Measurements from ENCODE around the gene NRG2. TPM values are rescaled to one million over a fixed set of nuclear protein-coding genes. Genes with fewer than 3 reads are reported as not detected.

The NRG2 gene
- total and polyA plus RNA-seq, 7 experiments from 2014 or later: 0.05 to 0.22 (median 0.12) TPM; not detected in 3

DNA sequence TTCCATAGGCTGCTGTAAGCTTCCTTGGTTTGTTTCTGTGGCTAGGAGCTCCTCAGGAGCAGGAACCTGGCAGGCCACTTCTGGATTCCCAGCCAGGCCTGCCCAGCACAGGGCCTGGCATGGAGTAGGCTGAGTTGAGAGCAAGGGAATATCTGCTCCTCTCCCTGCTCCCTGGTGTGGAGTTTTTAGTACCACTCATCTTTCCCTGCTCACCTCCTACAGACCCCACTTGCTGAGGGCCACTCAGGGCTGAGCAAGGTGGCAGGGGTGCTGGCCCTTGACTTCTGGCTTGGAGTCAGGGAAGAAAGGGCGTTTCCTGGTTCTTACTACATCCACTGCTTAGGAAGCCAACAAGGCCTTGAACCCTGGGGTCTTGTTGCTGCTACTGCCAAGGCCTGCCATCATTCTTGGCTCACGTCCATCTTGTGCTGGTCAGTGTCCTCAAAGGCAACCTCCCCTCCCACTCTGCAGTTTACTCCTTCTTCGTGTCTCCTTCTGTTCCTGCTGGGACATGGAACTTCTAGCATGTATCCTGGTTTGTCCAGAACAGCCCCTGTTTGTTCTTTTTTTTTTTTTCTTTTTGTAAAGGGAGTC is 192.6 kb downstream of the NRG2 start:
- ATAC-seq: no peak
- POLR2A ChIA-PET: interaction anchor here (0.6 to 2.1 kb wide), 5 partner anchors 12 to 1360 kb away, joined by 3 to 7 read pairs (median 3); no protein-coding TSS in a partner anchor
- Mint-ChIP-seq H3K4me3 (peak overlapping the region in 4 of 10 donors; percentile 21 to 78 (median 73)), H3K27me3 (peaks cover 0 to 40% (median 0%) of the 10 kb centered on the region in 5 donors), H3K9me3 (no peaks in the 10 kb centered on the region), H3K4me1 (peaks cover 5 to 18% (median 17%) of the 10 kb centered on the region in 7 donors), H3K36me3 (no peaks in the 10 kb centered on the region), H3K27ac (peak overlapping the region in 4 of 9 donors; percentile 73 to 81 (median 78))
- no peak for DNase-seq
- H3K9me3 ChIP-seq (ENCODE audit: control insufficient read depth in 2 of 3, low read length in 3 of 3): no peaks in the 10 kb centered on the region
- no peak overlapping the region for H3K4me3 ChIP-seq (ENCODE audit: low read length)
- H3K27me3 ChIP-seq (ENCODE audit: control insufficient read depth in 2 of 2, insufficient read depth in 2 of 2, low read length in 2 of 2): no peaks in the 10 kb centered on the region
- CTCF ChIA-PET: interaction anchor here (1.4 kb wide), 2 partner anchors 9 to 63 kb away, joined by 3 to 5 read pairs; no protein-coding TSS in a partner anchor
- H3K36me3 ChIP-seq (ENCODE audit: control insufficient read depth in 2 of 3, insufficient read depth in 3 of 3, low read length in 3 of 3): no peaks in the 10 kb centered on the region
- H3K27ac ChIP-seq (ENCODE audit: low read depth, low read length): no peak overlapping the region
- peaks cover 0 to 5% of the 10 kb centered on the region in 2 donors for H3K4me1 ChIP-seq (ENCODE audit: control insufficient read depth in 2 of 2, insufficient read depth in 2 of 2, low read length in 2 of 2)
- intact Hi-C loops (cut with micrococcal nuclease): no loop called here

DNA sequence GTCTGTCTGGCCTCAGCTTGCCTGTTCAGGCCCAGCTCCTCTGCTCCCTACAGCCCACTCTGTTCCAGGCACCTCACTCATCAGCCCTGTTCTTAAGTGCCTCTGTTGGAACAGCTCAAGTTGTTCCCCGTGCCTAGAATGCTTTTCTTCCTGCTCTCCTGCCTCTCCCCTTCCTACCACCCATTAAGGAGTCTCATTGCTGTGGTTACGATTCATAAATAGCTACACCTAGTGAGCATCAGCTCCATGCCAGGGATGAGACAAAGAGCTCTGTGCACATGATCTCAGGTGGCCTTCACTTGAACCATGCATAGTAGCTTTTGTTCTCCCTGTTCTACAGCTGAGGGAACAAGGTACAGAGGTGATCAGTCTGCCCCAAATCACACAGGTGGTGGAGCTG is 193.2 kb downstream of the NRG2 start:
- ATAC-seq (no peak), DNase-seq (no peak)
- POLR2A ChIA-PET: interaction anchor here (0.6 to 2.1 kb wide), 5 partner anchors 12 to 551 kb away, joined by 3 to 7 read pairs (median 3); no protein-coding TSS in a partner anchor
- H3K9me3 ChIP-seq (ENCODE audit: control insufficient read depth in 2 of 3, low read length in 3 of 3): no peaks in the 10 kb centered on the region
- H3K27me3 ChIP-seq (ENCODE audit: control insufficient read depth in 2 of 2, insufficient read depth in 2 of 2, low read length in 2 of 2): no peaks in the 10 kb centered on the region
- H3K36me3 ChIP-seq (ENCODE audit: control insufficient read depth in 2 of 3, insufficient read depth in 3 of 3, low read length in 3 of 3): no peaks in the 10 kb centered on the region
- peaks cover 0 to 5% of the 10 kb centered on the region in 2 donors for H3K4me1 ChIP-seq (ENCODE audit: control insufficient read depth in 2 of 2, insufficient read depth in 2 of 2, low read length in 2 of 2)
- CTCF ChIA-PET: interaction anchor here (0.6 to 1.4 kb wide), 2 partner anchors 9 to 266 kb away, joined by 3 to 5 read pairs; no protein-coding TSS in a partner anchor
- no peak overlapping the region for H3K4me3 ChIP-seq (ENCODE audit: low read length)
- no peak overlapping the region for H3K27ac ChIP-seq (ENCODE audit: low read depth, low read length)
- Mint-ChIP-seq H3K4me3 (peak overlapping the region; percentile 12 to 84 (median 76)), H3K9me3 (no peaks in the 10 kb centered on the region), H3K4me1 (peaks cover 5 to 18% (median 17%) of the 10 kb centered on the region in 7 donors), H3K27ac (peak overlapping the region in 7 of 9 donors; percentile 68 to 86 (median 78)), H3K36me3 (no peaks in the 10 kb centered on the region), H3K27me3 (peaks cover 0 to 46% (median 4%) of the 10 kb centered on the region in 5 donors)
- intact Hi-C loops (cut with micrococcal nuclease): loop anchor here (2.0 to 10.0 kb wide), 6 partner anchors 115 to 555 kb away; partner anchors contain the start of gene MATR3 (in 1 of the 2)

DNA sequence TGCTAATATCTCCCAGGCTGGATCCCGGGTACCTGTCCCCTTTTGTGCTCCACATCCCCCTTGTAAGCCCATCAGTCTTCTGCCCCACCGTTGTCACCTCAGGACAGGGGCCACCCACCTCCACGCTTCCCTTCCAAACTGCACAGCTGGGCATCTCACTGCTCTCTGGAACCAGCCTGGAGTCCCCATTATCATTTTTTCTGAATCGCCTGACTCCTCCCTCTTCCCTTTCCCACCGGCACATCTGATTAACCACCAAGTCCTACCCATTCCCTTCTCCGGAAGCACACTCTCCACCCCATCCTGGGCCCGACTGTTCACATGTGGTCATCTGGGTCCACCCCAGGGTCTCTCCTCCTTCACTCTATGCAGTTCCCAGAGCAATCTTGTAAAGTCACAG is 193.6 kb downstream of the NRG2 start:
- Histone ChIP-seq H3K36me3 (ENCODE audit: control insufficient read depth in 2 of 3, insufficient read depth in 3 of 3, low read length in 3 of 3) (no peaks in the 10 kb centered on the region), H3K27ac (ENCODE audit: low read depth, low read length) (no peak overlapping the region), H3K27me3 (ENCODE audit: control insufficient read depth in 2 of 2, insufficient read depth in 2 of 2, low read length in 2 of 2) (no peaks in the 10 kb centered on the region), H3K4me1 (ENCODE audit: control insufficient read depth in 2 of 2, insufficient read depth in 2 of 2, low read length in 2 of 2) (peaks cover 0 to 5% of the 10 kb centered on the region in 2 donors), H3K9me3 (ENCODE audit: control insufficient read depth in 2 of 3, low read length in 3 of 3) (no peaks in the 10 kb centered on the region), H3K4me3 (ENCODE audit: low read length) (no peak overlapping the region)
- ChIA-PET POLR2A (interaction anchor here (0.6 to 2.1 kb wide), 4 partner anchors 13 to 551 kb away, joined by 3 to 7 read pairs (median 4); no protein-coding TSS in a partner anchor), CTCF (interaction anchor here (0.6 to 1.4 kb wide), 2 partner anchors 10 to 267 kb away, joined by 3 to 5 read pairs; no protein-coding TSS in a partner anchor)
- no peak for ATAC-seq
- no peaks in the 10 kb centered on the region for H3K36me3 Mint-ChIP-seq
- H3K9me3 Mint-ChIP-seq: no peaks in the 10 kb centered on the region
- H3K27ac Mint-ChIP-seq: peak overlapping the region in 8 of 9 donors; percentile 68 to 86 (median 77)
- peaks cover 6 to 20% (median 17%) of the 10 kb centered on the region in 7 donors for H3K4me1 Mint-ChIP-seq
- peaks cover 2 to 50% (median 6%) of the 10 kb centered on the region in 5 donors for H3K27me3 Mint-ChIP-seq
- intact Hi-C loops (cut with micrococcal nuclease): loop anchor here (2.0 to 10.0 kb wide), 6 partner anchors 115 to 555 kb away; partner anchors contain the start of gene MATR3 (in 1 of the 2)
- no peak for DNase-seq
- peak overlapping the region; percentile 12 to 84 (median 76) for H3K4me3 Mint-ChIP-seq

DNA sequence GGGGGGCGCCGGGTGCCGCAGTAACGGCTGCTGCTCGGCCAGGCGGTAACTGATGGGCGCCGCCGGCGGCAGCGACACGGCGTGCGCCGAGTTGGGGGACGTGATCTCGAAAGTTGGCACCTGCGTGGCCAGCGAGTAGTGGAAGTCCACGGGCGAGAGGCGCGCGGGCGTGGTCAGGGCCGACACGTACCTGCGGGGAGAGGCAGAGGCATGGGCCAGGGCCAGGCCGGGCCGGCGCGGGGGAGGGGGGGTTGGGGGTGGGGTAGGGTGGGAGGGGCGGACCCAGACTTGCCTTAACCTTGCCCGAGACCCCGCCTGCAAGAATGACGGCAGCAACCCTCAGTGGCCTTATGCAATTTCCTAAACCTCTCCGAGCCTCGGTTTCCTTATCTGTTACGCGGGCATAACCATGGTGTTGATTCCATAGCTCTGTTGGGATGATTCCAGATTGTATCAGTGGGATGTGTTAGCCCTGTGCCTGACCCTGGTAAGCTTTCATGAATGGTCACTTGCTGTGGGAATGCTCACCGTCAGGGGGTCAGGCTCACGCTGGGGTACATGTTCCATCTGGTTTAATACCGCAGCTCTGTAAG is 194.5 kb downstream of the NRG2 start:
- ChIA-PET POLR2A (interaction anchor here (0.7 to 2.1 kb wide), 2 partner anchors 259 to 266 kb away, joined by 3 to 7 read pairs; no protein-coding TSS in a partner anchor), CTCF (interaction anchor here (0.9 kb wide), 1 partner anchor 61 kb away, joined by 4 read pairs; no protein-coding TSS in a partner anchor)
- Mint-ChIP-seq H3K4me3 (peak overlapping the region; percentile 50 to 84 (median 76)), H3K27me3 (peaks cover 6 to 55% (median 10%) of the 10 kb centered on the region in 5 donors), H3K9me3 (no peaks in the 10 kb centered on the region), H3K4me1 (peaks cover 8 to 21% (median 17%) of the 10 kb centered on the region in 7 donors), H3K27ac (peak overlapping the region in 8 of 9 donors; percentile 68 to 81 (median 76)), H3K36me3 (no peaks in the 10 kb centered on the region)
- DNase-seq (peak in 2 of 9 donors; percentile 36 to 39), ATAC-seq (peak; percentile 33)
- peak overlapping the region; percentile 78 for H3K27ac ChIP-seq (ENCODE audit: low read depth, low read length)
- peak overlapping the region; percentile 65 for H3K4me3 ChIP-seq (ENCODE audit: low read length)
- no peaks in the 10 kb centered on the region for H3K27me3 ChIP-seq (ENCODE audit: control insufficient read depth in 2 of 2, insufficient read depth in 2 of 2, low read length in 2 of 2)
- intact Hi-C loops (cut with micrococcal nuclease): loop anchor here (1.0 to 10.0 kb wide), 9 partner anchors 16 to 554 kb away; partner anchors contain the start of genes MATR3 (in 1 of the 2), PAIP2 (in 1 of the 2) and UBE2D2 (in 1 of the 2)
- H3K9me3 ChIP-seq (ENCODE audit: control insufficient read depth in 2 of 3, low read length in 3 of 3): no peaks in the 10 kb centered on the region
- peaks cover 0 to 5% of the 10 kb centered on the region in 2 donors for H3K4me1 ChIP-seq (ENCODE audit: control insufficient read depth in 2 of 2, insufficient read depth in 2 of 2, low read length in 2 of 2)
- H3K36me3 ChIP-seq (ENCODE audit: control insufficient read depth in 2 of 3, insufficient read depth in 3 of 3, low read length in 3 of 3): no peaks in the 10 kb centered on the region

DNA sequence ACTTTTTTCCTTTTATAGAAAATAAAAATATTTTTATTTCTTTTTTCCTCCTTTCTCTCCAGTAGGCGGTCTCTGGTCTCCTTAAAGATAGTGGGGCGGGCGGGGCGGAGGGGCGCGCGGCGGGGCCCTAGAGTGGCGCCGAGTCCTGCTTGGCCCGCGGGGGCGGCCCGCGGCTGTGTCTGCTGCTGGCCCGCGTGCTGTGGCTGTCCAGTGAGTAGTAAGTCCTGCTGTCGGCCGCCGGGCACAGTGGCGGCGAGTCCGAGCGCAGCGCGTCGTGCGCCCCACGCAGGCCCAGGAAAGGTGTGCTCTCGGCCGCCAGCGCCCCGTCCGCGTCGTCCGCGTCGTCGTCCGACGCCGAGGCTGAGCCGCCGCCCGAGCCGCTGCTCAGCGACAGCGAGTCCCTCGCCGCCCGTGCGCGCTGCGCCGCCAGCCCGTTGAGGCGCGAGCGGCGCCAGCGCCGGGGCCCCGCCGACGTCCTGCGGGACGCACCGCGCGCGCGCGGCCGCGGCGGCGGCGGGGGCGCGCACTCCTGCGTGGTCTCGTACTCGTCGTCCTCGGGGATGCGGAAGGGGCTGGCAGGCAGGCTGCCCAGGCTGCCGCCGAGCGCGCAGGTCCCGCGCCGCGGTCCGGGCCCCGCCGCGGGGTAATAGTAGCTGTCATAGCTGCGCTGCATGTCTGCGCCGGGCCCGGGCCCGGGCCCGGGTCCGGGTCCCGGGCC is 195.2 kb downstream of the NRG2 start:
- Histone ChIP-seq H3K36me3 (ENCODE audit: control insufficient read depth in 2 of 3, insufficient read depth in 3 of 3, low read length in 3 of 3) (no peaks in the 10 kb centered on the region), H3K27me3 (ENCODE audit: control insufficient read depth in 2 of 2, insufficient read depth in 2 of 2, low read length in 2 of 2) (no peaks in the 10 kb centered on the region), H3K4me1 (ENCODE audit: control insufficient read depth in 2 of 2, insufficient read depth in 2 of 2, low read length in 2 of 2) (peaks cover 0 to 5% of the 10 kb centered on the region in 2 donors), H3K27ac (ENCODE audit: low read depth, low read length) (peak overlapping the region; percentile 78), H3K4me3 (ENCODE audit: low read length) (peak overlapping the region; percentile 65), H3K9me3 (ENCODE audit: control insufficient read depth in 2 of 3, low read length in 3 of 3) (no peaks in the 10 kb centered on the region)
- Mint-ChIP-seq H3K9me3 (no peaks in the 10 kb centered on the region), H3K36me3 (no peaks in the 10 kb centered on the region), H3K4me3 (peak overlapping the region in 9 of 10 donors; percentile 36 to 78 (median 64)), H3K4me1 (peaks cover 8 to 21% (median 17%) of the 10 kb centered on the region in 7 donors), H3K27me3 (peaks cover 12 to 59% (median 15%) of the 10 kb centered on the region in 5 donors), H3K27ac (peak overlapping the region in 2 of 9 donors; percentile 52 to 73)
- DNase-seq (peak; percentile 69 to 87 (median 82)), ATAC-seq (peak; percentile 94)
- ChIA-PET CTCF (interaction anchor here (0.8 to 1.6 kb wide), 3 partner anchors 61 to 73 kb away, joined by 4 to 8 read pairs (median 4); no protein-coding TSS in a partner anchor), POLR2A (interaction anchor here (0.7 to 2.1 kb wide), 5 partner anchors 8 to 501 kb away, joined by 3 to 7 read pairs (median 3); no protein-coding TSS in a partner anchor)
- intact Hi-C loops (cut with micrococcal nuclease): loop anchor here (1.0 to 10.0 kb wide), 9 partner anchors 16 to 553 kb away; partner anchors contain the start of genes MATR3 (in 1 of the 2), PAIP2 (in 1 of the 2) and UBE2D2 (in 1 of the 2)
